GM18499 (cell line): ENCODE measurements around the gene SNX13.

Experiments
- ATAC-seq: cut with Tn5 transposase; IDR thresholded peaks from one replicate; pipeline ENCODE4 v1.9.1; 2021; ENCODE audit warnings: moderate number of reproducible peaks; ENCODE audit not compliant: insufficient read depth, unreplicated experiment

Gene SNX13, protein sequence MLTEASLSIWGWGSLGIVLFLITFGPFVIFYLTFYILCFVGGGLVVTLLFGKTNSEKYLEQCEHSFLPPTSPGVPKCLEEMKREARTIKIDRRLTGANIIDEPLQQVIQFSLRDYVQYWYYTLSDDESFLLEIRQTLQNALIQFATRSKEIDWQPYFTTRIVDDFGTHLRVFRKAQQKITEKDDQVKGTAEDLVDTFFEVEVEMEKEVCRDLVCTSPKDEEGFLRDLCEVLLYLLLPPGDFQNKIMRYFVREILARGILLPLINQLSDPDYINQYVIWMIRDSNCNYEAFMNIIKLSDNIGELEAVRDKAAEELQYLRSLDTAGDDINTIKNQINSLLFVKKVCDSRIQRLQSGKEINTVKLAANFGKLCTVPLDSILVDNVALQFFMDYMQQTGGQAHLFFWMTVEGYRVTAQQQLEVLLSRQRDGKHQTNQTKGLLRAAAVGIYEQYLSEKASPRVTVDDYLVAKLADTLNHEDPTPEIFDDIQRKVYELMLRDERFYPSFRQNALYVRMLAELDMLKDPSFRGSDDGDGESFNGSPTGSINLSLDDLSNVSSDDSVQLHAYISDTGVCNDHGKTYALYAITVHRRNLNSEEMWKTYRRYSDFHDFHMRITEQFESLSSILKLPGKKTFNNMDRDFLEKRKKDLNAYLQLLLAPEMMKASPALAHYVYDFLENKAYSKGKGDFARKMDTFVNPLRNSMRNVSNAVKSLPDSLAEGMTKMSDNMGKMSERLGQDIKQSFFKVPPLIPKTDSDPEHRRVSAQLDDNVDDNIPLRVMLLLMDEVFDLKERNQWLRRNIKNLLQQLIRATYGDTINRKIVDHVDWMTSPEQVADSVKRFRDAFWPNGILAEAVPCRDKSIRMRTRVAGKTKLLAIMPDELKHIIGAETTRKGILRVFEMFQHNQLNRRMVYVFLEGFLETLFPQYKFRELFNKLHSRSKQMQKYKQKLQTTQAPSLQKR

DNA sequence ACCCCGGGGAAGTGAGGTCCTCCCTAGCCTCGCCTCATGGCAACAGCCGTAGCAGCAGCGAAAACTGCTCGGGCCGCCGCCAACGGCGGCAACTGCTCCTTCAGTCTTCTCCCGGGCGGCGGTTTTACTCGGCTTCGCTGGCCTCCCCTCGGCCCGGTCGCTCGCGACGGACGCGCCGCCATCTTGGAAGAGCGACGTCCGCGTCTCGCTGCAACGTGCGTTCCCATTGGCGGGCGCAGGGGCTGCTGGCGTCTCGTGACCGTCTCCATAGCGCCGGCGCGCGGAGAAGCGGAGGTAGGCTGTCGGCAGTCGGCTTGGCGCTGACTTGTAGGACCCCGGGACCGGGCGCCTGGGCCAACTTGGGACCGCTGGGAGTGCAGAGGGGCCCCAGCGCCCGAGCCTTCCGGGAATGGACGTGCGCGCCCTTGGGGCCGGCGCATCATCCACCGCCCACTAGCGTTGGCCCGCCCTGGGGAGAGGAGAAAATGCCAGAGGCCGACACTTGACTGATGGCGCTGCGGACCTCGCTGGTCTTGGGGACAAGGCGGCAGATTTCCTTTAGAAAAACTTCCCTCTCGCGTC is at the start of gene SNX13:
TSS of gene SNX13 (minus strand) at position 193 of the 582 bp plus-strand sequence. CDS start 199 bp downstream, outside the sequence.
- peak; percentile 61 for ATAC-seq

DNA sequence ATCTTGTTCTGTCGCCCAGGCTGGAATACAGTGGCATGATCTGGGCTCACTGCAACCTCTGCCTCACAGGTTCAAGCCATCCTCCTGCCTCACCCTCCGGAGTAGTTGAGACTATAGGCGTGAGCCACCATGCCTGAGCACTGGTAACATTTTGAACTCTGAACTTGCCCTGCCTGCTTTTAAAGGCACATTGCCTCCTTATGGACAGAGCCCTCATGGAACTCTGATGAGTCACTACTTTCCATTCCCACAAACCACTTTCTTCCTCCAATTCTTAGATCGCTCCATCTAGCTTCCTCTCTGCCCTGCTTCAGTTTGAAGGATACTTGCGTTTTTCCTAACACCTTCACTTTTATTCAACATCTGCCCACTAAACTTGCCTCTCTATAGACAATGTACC is 49.3 kb upstream of the SNX13 start:
- ATAC-seq: no peak

GRCh38 chr7:17988858-17989257 is 48.6 kb upstream of the SNX13 start:
- no peak for ATAC-seq

GRCh38 chr7:17988141-17988540 is 47.8 kb upstream of the SNX13 start:
- no peak for ATAC-seq

GRCh38 chr7:17986851-17987250 is 46.6 kb upstream of the SNX13 start:
- ATAC-seq: no peak

GRCh38 chr7:17985473-17986239 is 45.4 kb upstream of the SNX13 start:
- ATAC-seq: no peak

DNA sequence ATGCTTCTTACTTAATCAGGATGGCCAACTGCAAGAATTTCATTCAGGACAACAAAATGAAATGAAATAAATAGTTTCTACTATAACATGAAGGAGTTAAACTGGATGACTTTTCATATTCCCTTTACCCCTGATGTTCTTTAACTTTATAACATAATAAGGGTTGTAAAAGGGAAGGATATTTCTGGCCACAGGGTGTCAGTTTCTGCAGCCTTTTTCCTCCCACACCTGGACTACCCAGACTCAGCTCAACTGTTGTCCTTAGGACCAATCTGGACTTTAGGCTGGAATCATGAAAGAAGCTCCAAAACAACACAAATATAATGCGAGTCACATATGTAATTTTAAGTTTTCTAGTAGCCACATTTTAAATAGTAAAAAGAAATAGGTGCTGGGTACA is 44.0 kb upstream of the SNX13 start:
- no peak for ATAC-seq

DNA sequence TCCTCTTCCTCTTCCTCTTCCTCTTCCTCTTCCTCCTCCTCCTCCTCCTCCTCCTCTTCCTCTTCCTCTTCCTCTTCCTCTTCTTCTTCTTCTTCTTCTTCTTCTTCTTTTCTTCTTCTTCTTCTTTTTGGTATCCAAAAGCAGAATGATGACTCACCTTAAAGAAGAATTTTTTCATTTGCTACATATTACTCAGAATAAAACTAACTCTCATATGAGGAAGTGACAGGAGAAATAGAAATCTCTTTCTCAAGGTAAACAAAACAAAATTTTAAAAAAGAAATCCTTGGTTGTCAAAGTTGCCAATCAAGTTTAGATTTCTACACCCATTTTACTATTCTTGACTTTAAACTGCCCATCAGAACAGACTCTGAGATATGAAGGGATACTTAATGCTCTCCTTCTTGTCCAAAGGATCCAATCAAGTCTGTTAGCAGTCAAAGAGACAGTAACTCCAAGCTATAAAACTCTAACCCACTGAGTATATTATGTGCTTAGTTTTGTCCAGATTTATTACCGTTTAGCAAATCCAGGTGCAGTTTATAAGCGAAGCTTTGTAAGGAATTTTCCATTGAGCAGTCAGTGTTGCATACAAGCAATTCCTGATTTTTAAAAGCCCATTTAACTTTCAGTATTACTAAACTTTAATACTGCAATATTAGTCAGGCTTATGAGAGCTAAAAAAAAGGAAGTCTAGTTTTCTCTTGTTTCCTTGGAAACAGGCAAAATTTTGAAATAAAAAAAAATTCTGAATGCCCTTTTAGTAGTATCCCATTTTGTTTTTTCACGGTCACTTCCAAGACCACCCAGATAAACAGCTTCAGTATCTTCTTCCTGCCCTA is 43.1 kb upstream of the SNX13 start:
- ATAC-seq: no peak

DNA sequence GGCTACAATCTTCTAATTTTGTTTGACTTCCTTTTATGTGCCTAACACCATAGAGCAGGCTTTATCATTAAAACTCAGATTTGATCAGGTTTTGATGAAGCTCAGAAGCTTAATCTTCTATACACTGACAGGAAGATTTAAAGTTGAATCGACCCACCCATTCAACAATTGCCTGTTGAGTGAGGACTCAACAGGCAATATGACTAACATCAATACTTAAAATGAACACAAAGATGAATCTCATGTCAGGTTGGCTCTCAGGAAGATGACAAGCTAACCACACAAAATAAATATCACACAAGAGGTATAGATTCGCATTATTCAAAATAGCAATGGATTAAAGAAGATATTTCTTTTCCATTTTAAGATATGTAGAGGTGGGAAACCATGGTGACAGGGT is 36.7 kb upstream of the SNX13 start:
- ATAC-seq: no peak

DNA sequence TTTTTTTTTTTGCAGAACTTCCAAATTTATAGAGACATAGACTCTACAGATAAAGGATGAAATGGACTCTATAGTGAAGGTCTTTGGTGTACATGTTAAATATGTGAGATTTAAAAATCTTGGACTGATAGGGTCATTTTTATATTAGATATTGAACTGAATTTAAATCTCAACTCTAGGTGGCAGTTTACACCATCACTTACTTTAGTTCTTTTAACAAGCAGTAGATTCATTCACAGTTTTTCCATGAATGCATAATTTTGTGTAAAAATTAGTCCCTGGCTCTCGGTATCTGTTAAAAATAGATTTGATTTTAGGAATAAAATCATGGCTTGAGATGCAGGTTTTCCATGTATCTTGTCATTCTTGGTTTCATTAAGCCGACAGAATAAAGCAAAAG is 31.1 kb upstream of the SNX13 start:
- ATAC-seq: no peak

DNA sequence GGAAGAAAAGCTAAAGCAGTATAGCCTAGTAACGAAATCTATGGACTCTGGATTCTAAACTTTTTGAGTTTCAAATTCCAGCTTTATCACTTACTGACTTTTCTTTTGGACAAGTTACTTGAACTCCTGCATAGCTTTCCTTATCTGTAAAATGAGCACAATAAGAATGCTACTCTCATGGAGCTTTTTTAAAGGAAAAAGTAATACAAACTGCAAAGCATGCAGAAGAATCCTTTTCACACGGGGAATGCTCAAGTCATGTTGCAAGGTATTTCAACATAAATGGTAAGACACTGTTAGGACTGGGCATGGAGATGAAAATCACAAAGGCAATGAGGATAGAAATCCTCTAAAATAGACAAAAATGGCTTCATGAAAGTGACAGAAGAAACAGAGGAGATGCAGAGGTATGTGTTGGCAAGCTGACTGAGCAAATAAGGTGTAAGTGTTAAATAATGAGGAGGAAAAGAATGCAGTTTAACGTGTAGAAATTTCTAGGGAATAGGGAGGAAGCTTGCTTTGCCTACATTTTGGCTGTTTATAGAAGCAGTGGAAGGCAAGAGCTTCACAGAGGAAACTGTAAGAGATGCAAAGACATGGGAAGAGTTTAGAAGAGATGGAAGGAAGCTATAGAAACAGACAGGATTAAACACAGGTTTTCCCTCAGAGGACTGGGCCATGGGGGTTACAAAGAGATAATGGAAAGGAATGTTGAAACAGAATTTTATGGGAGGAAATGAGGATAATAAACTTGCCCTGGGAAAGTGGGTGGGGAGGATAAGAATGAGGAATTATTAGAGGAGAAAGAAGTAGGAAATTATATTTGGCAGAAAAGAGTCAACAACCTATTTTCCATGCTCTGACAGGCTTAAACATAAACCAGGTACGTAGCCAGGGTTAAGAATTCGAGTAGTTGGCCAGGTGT is 28.8 kb upstream of the SNX13 start:
- no peak for ATAC-seq

GRCh38 chr7:17966706-17967105 is 26.4 kb upstream of the SNX13 start:
- ATAC-seq: no peak

- no peak for ATAC-seq
These were observed 25.3 kb upstream of the SNX13 start for GRCh38 chr7:17965603-17966002.

DNA sequence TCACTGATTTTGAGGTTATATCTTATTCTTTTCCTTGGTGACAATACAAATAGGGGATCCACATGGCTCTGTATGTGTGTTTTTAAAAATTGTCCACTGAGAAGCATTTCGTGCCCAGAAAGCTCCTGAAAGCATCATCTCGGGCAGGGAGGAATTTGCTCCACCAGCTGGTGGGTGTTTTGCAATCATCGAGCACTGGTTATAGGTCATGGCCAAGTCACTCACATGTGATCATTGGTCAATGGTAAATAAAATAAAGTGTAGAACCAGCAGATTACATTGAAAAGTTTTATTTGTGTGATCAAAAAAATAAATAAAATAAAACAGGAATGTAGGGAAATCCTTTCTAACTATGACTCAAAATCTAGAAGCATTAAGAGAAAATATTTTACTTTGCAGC is 23.0 kb upstream of the SNX13 start:
- ATAC-seq: no peak

DNA sequence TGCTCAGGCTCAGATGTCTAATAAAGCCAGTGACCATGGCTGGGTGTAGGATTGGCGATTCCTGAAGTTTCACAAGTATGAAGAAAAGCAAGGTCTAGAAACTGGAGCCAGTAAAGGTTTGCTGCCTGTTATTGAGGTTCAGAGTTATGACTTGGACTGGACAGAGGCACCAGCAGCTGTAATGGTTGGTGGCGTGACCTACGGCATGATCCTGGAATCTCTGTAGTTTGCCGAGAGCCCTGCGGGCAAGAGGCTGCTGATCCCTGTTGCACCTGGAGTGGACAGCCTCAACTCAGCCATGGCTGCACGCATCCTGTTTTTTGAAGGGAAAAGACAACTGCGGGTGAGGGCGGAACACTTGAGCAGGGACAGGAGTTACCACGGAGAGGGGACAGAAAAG is 22.4 kb upstream of the SNX13 start:
- ATAC-seq: no peak

GRCh38 chr7:17957871-17958270 is 17.6 kb upstream of the SNX13 start:
- no peak for ATAC-seq

DNA sequence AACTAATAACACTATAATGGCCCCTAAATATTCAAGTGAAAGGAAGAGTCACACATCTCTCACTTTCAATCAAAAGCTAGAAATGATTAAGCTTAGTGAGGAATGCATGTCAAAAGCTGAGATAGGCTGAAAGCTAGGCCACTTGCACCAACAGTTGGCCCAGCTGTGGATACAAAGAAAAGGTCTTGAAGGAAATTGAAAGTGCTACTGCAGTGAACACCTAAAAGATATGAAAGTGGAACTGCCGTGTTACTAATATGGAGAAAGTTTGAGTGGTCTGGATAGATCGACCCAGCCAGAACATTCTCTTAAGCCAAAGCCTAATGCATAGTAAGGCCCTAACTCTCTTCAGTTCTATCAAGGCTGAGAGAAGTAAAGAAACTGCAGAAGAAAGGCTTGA is 12.1 kb upstream of the SNX13 start:
- ATAC-seq: peak; percentile 100

DNA sequence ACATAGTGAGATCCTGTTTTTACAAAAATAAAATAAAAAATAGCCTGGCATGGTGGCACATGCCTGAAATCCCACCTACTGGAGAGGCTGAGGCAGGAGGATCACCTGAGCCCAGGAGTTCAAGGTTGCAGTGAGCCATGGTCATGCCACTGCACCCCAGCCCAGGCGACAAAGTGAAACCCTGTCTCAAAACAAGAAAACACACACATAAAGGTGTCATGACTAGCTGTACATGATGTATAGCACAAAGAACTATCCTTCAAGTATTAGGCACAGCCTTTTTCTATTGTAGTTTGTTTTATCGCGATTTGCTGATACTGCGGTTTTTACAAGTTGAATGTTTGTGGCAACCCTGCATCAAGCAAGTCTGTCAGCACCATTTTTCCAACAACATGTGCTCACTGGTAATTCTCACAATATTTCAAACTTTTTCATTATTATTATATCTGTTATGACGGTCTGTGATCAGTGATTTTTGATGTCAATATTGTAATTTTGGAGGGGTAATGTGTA is 11.5 kb upstream of the SNX13 start:
- no peak for ATAC-seq
